Upper lobe of left lung (tissue), 4 donors: ENCODE measurements around the gene HERC4.
"Not testable (repeated sequence)": the region's sequence is repeated elsewhere in the genome, so short reads cannot be mapped to it uniquely, and the experiment has no call there.

Experiments used
- EP300 ChIP-seq, 4 donors: sonication (generic); formaldehyde crosslinking; IDR thresholded peaks; one replicate each; pipeline ENCODE4 v1.5.1; 2017; ENCODE audit warnings: antibody characterized with exemption in 4 of 4, control low read depth in 2 of 4
- POLR2A ChIP-seq, 4 donors: fragments of 450-650 bp; IDR thresholded peaks; one replicate each; pipeline ENCODE4 v1.5.1; 2016 to 2017; ENCODE audit warnings: antibody characterized with exemption in 4 of 4, mild to moderate bottlenecking in 2 of 4
- POLR2AphosphoS5 ChIP-seq, 2 donors: sonication (generic); formaldehyde crosslinking; IDR thresholded peaks; one replicate each; pipeline ENCODE4 v1.5.1; 2017; ENCODE audit warnings: antibody characterized with exemption in 2 of 2
- TF ChIP-seq, protein P1 (sequence below), 6 experiments: fragments of 450-650 bp in 4 of 6; fragments of 200-600 bp in 2 of 6; sonication (generic) in 2 of 6; IDR thresholded peaks; one replicate each; pipeline ENCODE4 v1.5.1; 2016 to 2019; ENCODE audit warnings: antibody characterized with exemption in 6 of 6

DNA sequence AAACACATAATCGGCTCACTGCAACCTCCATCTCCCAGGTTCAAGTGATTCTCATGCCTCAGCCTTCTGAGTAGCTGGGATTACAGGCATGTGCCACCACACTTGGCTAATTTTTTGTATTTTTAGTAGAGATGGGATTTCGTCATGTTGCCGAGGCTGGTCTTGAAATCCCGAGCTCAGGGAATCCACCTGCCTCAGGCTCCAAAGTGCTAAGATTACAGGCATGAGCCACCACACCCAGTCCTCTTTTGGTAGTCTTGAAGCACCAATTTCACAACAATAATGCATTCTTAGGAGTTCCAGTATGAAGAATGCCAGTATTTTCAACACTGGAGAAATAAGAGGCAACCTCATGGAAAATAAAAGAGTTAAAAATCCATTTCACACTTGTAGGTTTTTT is 109.0 kb downstream of the HERC4 start:
- not testable (repeated sequence) for TF ChIP-seq POLR2AphosphoS5, POLR2A, EP300 (IDR thresholded peaks at IDR 0.05)
- TF ChIP-seq, protein P1, sequence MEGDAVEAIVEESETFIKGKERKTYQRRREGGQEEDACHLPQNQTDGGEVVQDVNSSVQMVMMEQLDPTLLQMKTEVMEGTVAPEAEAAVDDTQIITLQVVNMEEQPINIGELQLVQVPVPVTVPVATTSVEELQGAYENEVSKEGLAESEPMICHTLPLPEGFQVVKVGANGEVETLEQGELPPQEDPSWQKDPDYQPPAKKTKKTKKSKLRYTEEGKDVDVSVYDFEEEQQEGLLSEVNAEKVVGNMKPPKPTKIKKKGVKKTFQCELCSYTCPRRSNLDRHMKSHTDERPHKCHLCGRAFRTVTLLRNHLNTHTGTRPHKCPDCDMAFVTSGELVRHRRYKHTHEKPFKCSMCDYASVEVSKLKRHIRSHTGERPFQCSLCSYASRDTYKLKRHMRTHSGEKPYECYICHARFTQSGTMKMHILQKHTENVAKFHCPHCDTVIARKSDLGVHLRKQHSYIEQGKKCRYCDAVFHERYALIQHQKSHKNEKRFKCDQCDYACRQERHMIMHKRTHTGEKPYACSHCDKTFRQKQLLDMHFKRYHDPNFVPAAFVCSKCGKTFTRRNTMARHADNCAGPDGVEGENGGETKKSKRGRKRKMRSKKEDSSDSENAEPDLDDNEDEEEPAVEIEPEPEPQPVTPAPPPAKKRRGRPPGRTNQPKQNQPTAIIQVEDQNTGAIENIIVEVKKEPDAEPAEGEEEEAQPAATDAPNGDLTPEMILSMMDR (IDR thresholded peaks at IDR 0.05) = not testable (repeated sequence)
